ENCODE measurements around the gene COMMD6.

The COMMD6 gene

DNA sequence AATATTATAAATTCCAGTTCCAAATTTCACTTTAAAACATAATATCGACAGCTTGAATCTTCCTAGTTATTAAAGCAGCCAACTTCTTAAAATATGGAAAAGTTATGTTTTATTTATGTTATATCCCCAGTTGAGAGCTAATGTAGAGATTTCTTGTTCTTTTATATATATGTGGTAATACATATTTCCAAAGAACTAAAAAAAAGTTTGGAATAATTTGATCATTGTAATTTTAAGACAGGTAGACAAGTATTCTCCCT is 54.9 kb downstream of the COMMD6 start:
- Histone ChIP-seq H3K36me3 (ENCODE audit: control insufficient read depth, low read length) (peaks cover 34% of the 10 kb centered on the region), H4K20me1 (ENCODE audit: control insufficient read depth, insufficient read depth, low read depth, low read length) (peaks cover 24% of the 10 kb centered on the region), H3K9me2 (replicated peaks; ENCODE audit: control insufficient read depth, low read length) (no peaks in the 10 kb centered on the region), H3K27me3 (ENCODE audit: control insufficient read depth, low read length) (no peaks in the 10 kb centered on the region), H3K4me2 (ENCODE audit: low read length) (peak overlapping the region; percentile 62), H3K4me1 (ENCODE audit: control insufficient read depth, low read length) (peaks cover 30% of the 10 kb centered on the region), H3K4me3 (ENCODE audit: low read length) (peak overlapping the region; percentile 90), H3K9me3 (ENCODE audit: control insufficient read depth, insufficient read depth, low read length) (no peaks in the 10 kb centered on the region), H3K27ac (ENCODE audit: low read depth, low read length) (peak overlapping the region; percentile 85), H3K79me2 (ENCODE audit: control insufficient read depth, low read length) (peaks cover 52% of the 10 kb centered on the region), H3F3A (ENCODE audit: control insufficient read depth, insufficient read depth) (peaks cover 3% of the 10 kb centered on the region; the same call in 1 of the 2 replicates)
- TF ChIP-seq EZH2phosphoT487 (IDR thresholded peaks at IDR 0.05; ENCODE audit: borderline replicate concordance, low read length): no peak
- TF ChIP-seq, protein P1, sequence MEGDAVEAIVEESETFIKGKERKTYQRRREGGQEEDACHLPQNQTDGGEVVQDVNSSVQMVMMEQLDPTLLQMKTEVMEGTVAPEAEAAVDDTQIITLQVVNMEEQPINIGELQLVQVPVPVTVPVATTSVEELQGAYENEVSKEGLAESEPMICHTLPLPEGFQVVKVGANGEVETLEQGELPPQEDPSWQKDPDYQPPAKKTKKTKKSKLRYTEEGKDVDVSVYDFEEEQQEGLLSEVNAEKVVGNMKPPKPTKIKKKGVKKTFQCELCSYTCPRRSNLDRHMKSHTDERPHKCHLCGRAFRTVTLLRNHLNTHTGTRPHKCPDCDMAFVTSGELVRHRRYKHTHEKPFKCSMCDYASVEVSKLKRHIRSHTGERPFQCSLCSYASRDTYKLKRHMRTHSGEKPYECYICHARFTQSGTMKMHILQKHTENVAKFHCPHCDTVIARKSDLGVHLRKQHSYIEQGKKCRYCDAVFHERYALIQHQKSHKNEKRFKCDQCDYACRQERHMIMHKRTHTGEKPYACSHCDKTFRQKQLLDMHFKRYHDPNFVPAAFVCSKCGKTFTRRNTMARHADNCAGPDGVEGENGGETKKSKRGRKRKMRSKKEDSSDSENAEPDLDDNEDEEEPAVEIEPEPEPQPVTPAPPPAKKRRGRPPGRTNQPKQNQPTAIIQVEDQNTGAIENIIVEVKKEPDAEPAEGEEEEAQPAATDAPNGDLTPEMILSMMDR (IDR thresholded peaks at IDR 0.05; ENCODE audit: low read depth, low read length, poor library complexity, severe bottlenecking): no peak

DNA sequence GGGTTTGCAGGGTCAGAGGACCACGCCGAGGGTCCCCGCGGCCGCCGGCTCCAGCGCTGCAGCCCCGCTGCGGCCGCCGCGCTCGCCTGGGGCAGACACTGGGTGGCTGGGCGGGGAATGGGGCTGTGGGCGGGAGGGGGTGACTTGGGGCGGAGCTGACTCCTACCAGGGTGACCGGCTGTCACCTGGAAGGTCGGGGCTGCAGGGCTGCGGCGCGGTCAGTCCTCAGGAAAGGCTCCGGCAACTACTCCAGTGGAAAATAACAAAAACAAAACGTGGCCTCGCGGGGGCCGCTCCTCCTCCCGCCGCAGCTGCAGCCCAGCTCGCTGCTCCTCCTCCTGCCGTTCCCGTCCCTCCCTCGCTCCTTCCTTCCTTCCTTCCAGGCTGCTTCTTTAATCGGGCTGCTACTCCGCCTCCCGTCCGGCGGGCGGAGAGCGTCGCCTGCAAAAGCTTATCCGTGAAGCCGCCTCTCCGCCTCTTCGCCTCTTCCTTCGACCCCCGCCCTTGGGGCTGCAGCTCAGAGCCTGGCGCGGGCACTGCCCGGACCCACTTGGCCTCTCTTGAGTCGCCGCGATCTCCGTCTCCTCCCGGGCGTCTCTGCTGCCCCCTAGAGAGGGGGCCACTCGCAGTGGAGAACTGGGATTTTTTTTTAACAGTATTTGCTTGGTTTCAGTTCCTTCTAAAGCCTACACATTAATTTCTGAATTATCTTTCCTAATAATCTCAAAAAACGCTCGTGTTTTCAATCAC is 55.4 kb downstream of the COMMD6 start, which contains the start of gene TBC1D4:
TSS of gene TBC1D4 (minus strand) at position 100 of the 750 bp plus-strand sequence. CDS start 402 bp downstream, outside the sequence.
- Histone ChIP-seq H3K9me2 (replicated peaks; ENCODE audit: control insufficient read depth, low read length) (no peaks in the 10 kb centered on the region), H4K20me1 (ENCODE audit: control insufficient read depth, insufficient read depth, low read depth, low read length) (peaks cover 26% of the 10 kb centered on the region), H3K79me2 (ENCODE audit: control insufficient read depth, low read length) (peaks cover 57% of the 10 kb centered on the region), H3K4me1 (ENCODE audit: control insufficient read depth, low read length) (peaks cover 35% of the 10 kb centered on the region), H3K27ac (ENCODE audit: low read depth, low read length) (peak within 1 kb of the TSS; percentile 85), H3K36me3 (ENCODE audit: control insufficient read depth, low read length) (peaks cover 39% of the 10 kb centered on the region), H3F3A (ENCODE audit: control insufficient read depth, insufficient read depth) (peaks cover 3% of the 10 kb centered on the region; the same call in 1 of the 2 replicates), H3K4me3 (ENCODE audit: low read length) (peak within 1 kb of the TSS; percentile 90), H3K27me3 (ENCODE audit: control insufficient read depth, low read length) (no peaks in the 10 kb centered on the region), H3K9me3 (ENCODE audit: control insufficient read depth, insufficient read depth, low read length) (no peaks in the 10 kb centered on the region), H3K4me2 (ENCODE audit: low read length) (peak within 1 kb of the TSS; percentile 62)
- no peak for TF ChIP-seq EZH2phosphoT487 (IDR thresholded peaks at IDR 0.05; ENCODE audit: borderline replicate concordance, low read length)
- TF ChIP-seq, protein P1 (IDR thresholded peaks at IDR 0.05; ENCODE audit: low read depth, low read length, poor library complexity, severe bottlenecking): peak; percentile 82

DNA sequence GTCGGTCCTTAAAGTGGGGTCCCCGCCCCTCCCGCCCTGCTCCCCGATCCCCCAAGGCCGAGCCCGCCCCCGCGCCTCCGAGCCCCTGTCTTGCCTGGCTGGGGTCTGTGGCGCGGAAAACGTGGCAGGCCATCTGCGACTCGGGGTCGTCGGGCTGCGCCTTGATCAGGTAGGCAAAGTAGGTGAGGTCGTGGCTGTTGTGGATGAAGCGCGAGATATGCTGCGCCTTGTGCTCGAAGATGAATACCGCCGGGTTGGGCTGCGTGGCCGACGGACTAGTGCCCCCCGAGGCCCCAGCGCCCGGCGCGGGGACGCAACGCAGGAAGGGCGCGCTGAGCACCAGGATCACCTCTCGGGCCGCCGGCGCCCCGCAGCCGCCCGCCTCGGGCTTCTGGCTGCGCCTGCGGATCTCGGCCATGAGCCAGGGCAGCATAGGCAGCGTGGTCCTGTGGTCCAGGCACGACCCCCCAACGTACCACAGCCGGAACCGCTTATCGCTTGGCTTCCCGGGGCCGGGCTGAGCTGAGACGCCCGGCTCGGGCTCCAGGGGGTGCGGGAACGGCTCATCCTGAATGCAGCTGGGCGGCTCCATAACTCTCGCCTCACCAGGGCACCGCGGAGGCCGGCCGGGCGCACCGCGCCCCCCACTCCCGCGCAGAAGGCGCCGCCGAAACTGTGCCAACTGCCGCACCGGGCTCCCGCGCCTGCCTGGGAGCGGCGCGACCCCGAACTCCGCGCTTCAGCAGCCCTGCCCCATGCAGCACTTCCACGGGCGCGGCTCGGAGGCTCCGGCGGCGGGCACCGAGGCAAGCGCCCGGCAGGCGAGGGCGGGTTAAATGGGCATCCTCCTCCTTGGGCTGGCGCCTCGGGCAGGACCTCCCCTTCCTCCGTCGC is 56.2 kb downstream of the COMMD6 start:
- H3K27me3 ChIP-seq (ENCODE audit: control insufficient read depth, low read length): no peaks in the 10 kb centered on the region
- H4K20me1 ChIP-seq (ENCODE audit: control insufficient read depth, insufficient read depth, low read depth, low read length): peaks cover 35% of the 10 kb centered on the region
- peak overlapping the region; percentile 85 for H3K27ac ChIP-seq (ENCODE audit: low read depth, low read length)
- H3F3A ChIP-seq (ENCODE audit: control insufficient read depth, insufficient read depth): peaks cover 3% of the 10 kb centered on the region; the same call in 1 of the 2 replicates
- H3K79me2 ChIP-seq (ENCODE audit: control insufficient read depth, low read length): peaks cover 66% of the 10 kb centered on the region
- peak overlapping the region; percentile 62 for H3K4me2 ChIP-seq (ENCODE audit: low read length)
- no peaks in the 10 kb centered on the region for H3K9me3 ChIP-seq (ENCODE audit: control insufficient read depth, insufficient read depth, low read length)
- H3K36me3 ChIP-seq (ENCODE audit: control insufficient read depth, low read length): peaks cover 48% of the 10 kb centered on the region
- H3K4me3 ChIP-seq (ENCODE audit: low read length): peak overlapping the region; percentile 90
- no peak for TF ChIP-seq EZH2phosphoT487 (IDR thresholded peaks at IDR 0.05; ENCODE audit: borderline replicate concordance, low read length)
- TF ChIP-seq, protein P1 (IDR thresholded peaks at IDR 0.05; ENCODE audit: low read depth, low read length, poor library complexity, severe bottlenecking): no peak
- no peaks in the 10 kb centered on the region for H3K9me2 ChIP-seq (replicated peaks; ENCODE audit: control insufficient read depth, low read length)
- peaks cover 43% of the 10 kb centered on the region for H3K4me1 ChIP-seq (ENCODE audit: control insufficient read depth, low read length)
